Stimulated activated effector memory CD8-positive, alpha-beta T cell treated with anti-CD3 and anti-CD28 coated beads, Interleukin-12 subunit alpha, Interleukin-12 subunit beta, amount 100 ng/mL, for 72 hours (primary cell): ENCODE measurements around the gene CBR1.
"Not testable (repeated sequence)": the region's sequence is repeated elsewhere in the genome, so short reads cannot be mapped to it uniquely, and the experiment has no call there.

ENCODE experiments used
- ATAC-seq: fragments of 150-1000 bp; cut with Tn5 transposase; 2 replicates; pipeline ENCODE4 v1.10.0; 2021
- DNase-seq, 2 donors: peaks; one replicate each; pipeline ENCODE4 v3.0.0; 2021 to 2022; ENCODE audit warnings: low spot score in 2 of 2
- H3K27ac Mint-ChIP-seq: one replicate; pipeline ENCODE4 v1.8.0; 2022; ENCODE audit warnings: mild to moderate bottlenecking, mixed read lengths
- H3K36me3 Mint-ChIP-seq: one replicate; pipeline ENCODE4 v1.8.0; 2022; ENCODE audit warnings: mild to moderate bottlenecking, mixed read lengths
- H3K4me1 Mint-ChIP-seq: one replicate; pipeline ENCODE4 v1.8.0; 2022; ENCODE audit warnings: mixed read lengths
- H3K4me3 Mint-ChIP-seq: one replicate; pipeline ENCODE4 v1.8.0; 2022; ENCODE audit warnings: mild to moderate bottlenecking, mixed read lengths
- H3K9me3 Mint-ChIP-seq: one replicate; pipeline ENCODE4 v1.8.0; 2022; ENCODE audit warnings: mixed read lengths

Gene CBR1

GRCh38 chr21:36087362-36088138 lies 17.7 kb downstream of the CBR1 start:
- Mint-ChIP-seq H3K27ac (no peak overlapping the region), H3K4me1 (no peaks in the 10 kb centered on the region), H3K4me3 (no peak overlapping the region), H3K36me3 (no peaks in the 10 kb centered on the region), H3K9me3 (no peaks in the 10 kb centered on the region)
- DNase-seq: no peak
- no peak for ATAC-seq

DNA sequence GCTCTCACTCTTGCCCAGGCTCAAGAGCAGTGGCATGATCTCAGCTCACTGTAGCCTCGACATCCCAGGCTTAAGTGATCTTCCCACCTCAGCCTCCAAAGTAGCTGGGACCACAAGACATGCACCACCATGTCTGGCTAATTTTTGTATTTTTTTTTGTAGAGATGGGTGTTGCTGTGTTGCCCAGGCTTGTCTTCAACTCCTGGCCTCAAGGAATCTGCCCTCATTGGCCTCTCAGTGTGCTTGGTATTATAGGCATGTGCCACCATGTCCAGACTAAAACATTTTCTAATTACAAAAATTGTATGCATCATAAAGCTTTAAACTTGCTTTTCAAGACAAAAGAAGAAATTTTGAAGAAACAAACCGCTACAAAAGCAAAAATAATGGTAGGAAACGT lies 20.1 kb downstream of the CBR1 start:
- DNase-seq (no peak), ATAC-seq (no peak)
- Mint-ChIP-seq H3K4me1 (no peaks in the 10 kb centered on the region), H3K9me3 (peaks cover 6% of the 10 kb centered on the region), H3K36me3 (no peaks in the 10 kb centered on the region), H3K4me3 (no peak overlapping the region), H3K27ac (no peak overlapping the region)

- no peak overlapping the region for H3K4me3 Mint-ChIP-seq
- no peak for DNase-seq
- H3K9me3 Mint-ChIP-seq: peaks cover 6% of the 10 kb centered on the region
- no peak overlapping the region for H3K27ac Mint-ChIP-seq
- no peaks in the 10 kb centered on the region for H3K4me1 Mint-ChIP-seq
- no peak for ATAC-seq
- no peaks in the 10 kb centered on the region for H3K36me3 Mint-ChIP-seq
These were observed 22.9 kb downstream of the CBR1 start for GRCh38 chr21:36092681-36093080.

- H3K9me3 Mint-ChIP-seq: peaks cover 6% of the 10 kb centered on the region
- H3K4me3 Mint-ChIP-seq: no peak overlapping the region
- DNase-seq: no peak
- no peaks in the 10 kb centered on the region for H3K4me1 Mint-ChIP-seq
- ATAC-seq: no peak
- H3K27ac Mint-ChIP-seq: no peak overlapping the region
- no peaks in the 10 kb centered on the region for H3K36me3 Mint-ChIP-seq
These were observed 23.7 kb downstream of the CBR1 start for GRCh38 chr21:36093512-36093911.

GRCh38 chr21:36096398-36097290 lies 26.8 kb downstream of the CBR1 start:
- Mint-ChIP-seq H3K9me3 (peaks cover 6% of the 10 kb centered on the region), H3K4me1 (no peaks in the 10 kb centered on the region), H3K4me3 (no peak overlapping the region), H3K36me3 (no peaks in the 10 kb centered on the region), H3K27ac (no peak overlapping the region)
- no peak for ATAC-seq
- no peak for DNase-seq

DNA sequence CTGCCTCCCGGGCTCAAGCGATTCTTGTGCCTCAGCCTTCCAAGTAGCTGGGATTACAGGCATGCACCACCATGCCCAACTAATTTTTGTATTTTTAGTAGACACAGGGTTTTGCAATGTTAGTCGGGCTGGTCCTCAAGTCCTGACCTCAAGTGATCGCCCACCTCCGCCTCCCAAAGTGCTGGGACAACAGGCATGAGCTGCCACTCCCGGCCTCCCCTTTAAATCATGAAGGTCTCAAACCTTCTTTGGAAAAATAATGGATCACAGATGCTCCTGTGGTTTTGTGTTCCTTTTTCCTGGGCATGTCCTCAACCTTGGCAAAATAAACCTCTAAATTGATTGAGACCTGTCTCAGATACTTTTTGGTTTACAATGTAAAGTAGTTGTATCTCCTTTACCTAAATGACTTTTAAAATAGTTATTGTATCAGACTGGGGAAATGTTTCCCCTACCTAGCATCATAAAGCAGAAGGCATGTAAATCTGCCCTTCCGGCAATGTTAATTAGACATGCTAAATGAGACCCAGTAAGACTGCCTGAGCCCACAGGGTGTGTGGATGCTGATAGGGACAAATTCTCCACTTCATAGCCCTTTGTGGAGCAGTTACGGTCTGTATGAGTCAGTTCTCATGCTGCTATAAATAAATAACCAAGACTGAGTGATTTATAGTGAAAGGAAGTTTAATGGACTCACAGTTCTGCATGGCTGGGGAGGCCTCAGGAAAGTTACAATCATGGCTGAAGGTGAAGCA lies 27.8 kb downstream of the CBR1 start:
- H3K27ac Mint-ChIP-seq: no peak overlapping the region
- no peak overlapping the region for H3K4me3 Mint-ChIP-seq
- ATAC-seq: peak; percentile 40
- peaks cover 6% of the 10 kb centered on the region for H3K9me3 Mint-ChIP-seq
- no peak for DNase-seq
- no peaks in the 10 kb centered on the region for H3K36me3 Mint-ChIP-seq
- no peaks in the 10 kb centered on the region for H3K4me1 Mint-ChIP-seq

- no peak for ATAC-seq
- no peak for DNase-seq
- Mint-ChIP-seq H3K27ac (no peak overlapping the region), H3K4me1 (no peaks in the 10 kb centered on the region), H3K4me3 (no peak overlapping the region), H3K9me3 (peaks cover 6% of the 10 kb centered on the region), H3K36me3 (no peaks in the 10 kb centered on the region)
These were observed 28.3 kb downstream of the CBR1 start for GRCh38 chr21:36098182-36098532.

DNA sequence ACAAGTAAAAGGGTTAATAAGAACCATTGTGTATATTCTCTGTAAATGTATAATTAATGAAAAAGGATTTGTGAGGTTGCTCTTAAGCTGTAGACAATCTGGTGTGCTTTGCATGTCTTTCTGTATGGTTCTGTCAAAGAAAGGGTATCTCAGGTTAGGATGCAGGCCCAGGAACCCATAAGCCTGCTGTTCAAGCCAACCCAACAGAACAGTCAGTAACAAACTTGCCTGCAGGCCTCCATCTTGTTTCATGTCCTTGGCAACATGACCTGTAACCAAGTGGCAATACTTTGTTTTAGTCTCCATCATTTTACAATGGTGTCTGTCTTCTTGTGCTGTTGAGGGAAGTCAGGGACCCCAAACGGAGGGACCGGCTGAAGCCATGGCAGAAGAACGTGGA lies 29.2 kb downstream of the CBR1 start:
- DNase-seq (no peak), ATAC-seq (no peak)
- Mint-ChIP-seq H3K36me3 (no peaks in the 10 kb centered on the region), H3K27ac (no peak overlapping the region), H3K9me3 (no peaks in the 10 kb centered on the region), H3K4me3 (no peak overlapping the region), H3K4me1 (no peaks in the 10 kb centered on the region)

DNA sequence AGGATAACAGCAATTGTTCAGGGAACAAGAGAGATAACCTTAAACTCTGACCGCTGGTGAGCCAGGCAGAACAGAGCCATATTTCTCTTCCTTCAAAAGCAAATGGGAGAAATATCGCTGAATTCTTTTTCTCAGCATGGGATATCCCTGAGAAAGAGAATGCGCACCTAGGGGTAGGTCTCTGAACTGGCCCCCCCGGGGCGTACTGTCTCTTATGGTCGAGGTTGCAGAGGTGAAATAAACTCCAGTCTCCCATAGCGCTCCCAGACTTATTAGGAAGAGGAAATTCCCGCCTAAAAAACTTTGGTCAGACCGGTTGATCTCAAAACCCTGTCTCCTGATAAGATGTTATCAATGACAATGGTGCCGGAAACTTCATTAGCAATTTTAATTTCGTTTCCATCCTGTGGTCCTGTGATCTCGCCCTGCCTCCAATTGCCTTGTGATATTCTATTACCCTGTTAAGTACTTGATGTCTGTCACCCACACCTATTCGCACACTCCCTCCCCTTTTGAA lies 29.9 kb downstream of the CBR1 start:
- not testable (repeated sequence) for H3K27ac Mint-ChIP-seq, H3K36me3 Mint-ChIP-seq, ATAC-seq, H3K4me1 Mint-ChIP-seq, H3K4me3 Mint-ChIP-seq, DNase-seq, H3K9me3 Mint-ChIP-seq

GRCh38 chr21:36100971-36101641 lies 31.3 kb downstream of the CBR1 start:
- H3K36me3 Mint-ChIP-seq: no peaks in the 10 kb centered on the region
- ATAC-seq (no peak), DNase-seq (no peak)
- no peak overlapping the region for H3K4me3 Mint-ChIP-seq
- H3K27ac Mint-ChIP-seq: no peak overlapping the region
- peaks cover 12% of the 10 kb centered on the region for H3K4me1 Mint-ChIP-seq
- H3K9me3 Mint-ChIP-seq: no peaks in the 10 kb centered on the region

GRCh38 chr21:36103434-36103833 lies 33.6 kb downstream of the CBR1 start:
- DNase-seq (no peak), ATAC-seq (no peak)
- Mint-ChIP-seq H3K36me3 (no peaks in the 10 kb centered on the region), H3K4me1 (peaks cover 12% of the 10 kb centered on the region), H3K27ac (no peak overlapping the region), H3K4me3 (no peak overlapping the region), H3K9me3 (no peaks in the 10 kb centered on the region)

DNA sequence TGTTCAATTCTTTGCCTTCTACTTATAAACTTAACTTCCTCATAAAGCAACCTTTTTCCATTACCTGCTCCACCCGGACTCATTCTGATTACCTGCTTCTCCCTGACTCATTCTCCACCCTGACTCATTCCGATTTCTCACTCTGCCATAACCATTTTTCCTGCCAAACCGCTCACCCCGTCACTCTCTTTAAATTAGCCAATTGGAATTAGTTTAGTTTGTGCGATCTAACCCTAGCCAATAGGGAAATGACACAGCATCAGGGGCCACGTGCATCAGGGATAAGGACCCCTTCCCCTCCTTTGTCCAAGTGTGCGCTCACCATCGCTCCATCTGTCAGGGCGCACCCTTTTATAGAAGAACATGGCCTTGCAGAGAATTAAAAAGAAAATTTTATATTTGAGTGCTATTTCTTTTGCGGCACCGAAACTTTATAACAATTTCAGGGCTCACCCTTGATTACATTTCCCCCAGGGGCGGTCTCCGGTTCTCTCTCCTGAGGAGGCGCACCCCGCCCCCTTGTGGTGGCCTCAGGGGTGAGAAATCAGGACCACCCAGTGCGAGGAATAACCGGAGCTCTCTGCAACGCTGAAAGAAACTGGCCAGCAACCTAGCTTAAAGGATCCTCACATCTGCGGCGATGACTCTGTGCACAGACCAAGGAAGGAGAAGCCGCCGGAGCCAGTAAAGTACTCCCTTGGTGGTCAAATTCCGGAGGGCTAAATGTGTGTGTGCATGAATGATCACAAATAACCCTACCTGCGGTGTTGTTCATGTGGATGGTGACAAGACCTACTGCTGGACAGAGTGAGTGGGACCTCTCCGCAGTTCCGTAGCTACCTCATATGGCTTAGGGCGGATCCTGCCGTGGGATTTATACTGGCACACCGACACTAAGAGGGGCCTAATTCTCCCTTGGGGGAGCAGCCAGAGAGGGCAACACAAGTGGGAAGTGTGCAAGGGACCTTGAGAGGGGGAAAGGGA lies 34.8 kb downstream of the CBR1 start:
- H3K9me3 Mint-ChIP-seq: no peaks in the 10 kb centered on the region
- H3K36me3 Mint-ChIP-seq: no peaks in the 10 kb centered on the region
- DNase-seq (no peak), ATAC-seq (no peak)
- H3K4me3 Mint-ChIP-seq: no peak overlapping the region
- H3K27ac Mint-ChIP-seq: peak overlapping the region; percentile 46
- peaks cover 12% of the 10 kb centered on the region for H3K4me1 Mint-ChIP-seq

DNA sequence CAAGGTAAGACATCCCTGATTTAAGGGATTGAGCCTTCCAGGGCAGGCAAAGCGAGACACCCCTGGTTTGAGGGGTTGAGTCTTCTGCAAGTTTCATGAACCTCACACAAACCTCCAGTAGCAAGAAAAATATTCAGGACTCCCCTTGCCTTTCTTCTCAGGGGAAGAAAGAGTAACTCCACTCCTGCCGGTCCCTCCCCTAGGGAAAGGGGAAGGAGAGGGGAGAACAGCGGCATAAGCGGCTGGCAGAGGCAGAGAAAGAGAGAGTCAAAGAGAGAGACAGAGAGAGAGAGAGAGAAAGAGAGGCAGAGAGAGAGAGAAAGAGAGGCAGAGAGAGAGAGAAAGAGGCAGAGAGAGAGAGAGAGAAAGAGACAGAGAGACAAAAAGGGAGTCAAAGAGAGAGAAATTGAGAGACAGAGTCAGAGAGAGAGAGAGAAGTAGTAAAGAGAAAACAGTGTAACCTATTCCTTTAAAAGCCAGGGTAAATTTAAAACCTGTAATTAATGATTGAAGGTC lies 35.6 kb downstream of the CBR1 start:
- Mint-ChIP-seq H3K4me3 (no peak overlapping the region), H3K36me3 (no peaks in the 10 kb centered on the region), H3K27ac (no peak overlapping the region), H3K4me1 (peaks cover 12% of the 10 kb centered on the region), H3K9me3 (no peaks in the 10 kb centered on the region)
- DNase-seq: no peak
- no peak for ATAC-seq

DNA sequence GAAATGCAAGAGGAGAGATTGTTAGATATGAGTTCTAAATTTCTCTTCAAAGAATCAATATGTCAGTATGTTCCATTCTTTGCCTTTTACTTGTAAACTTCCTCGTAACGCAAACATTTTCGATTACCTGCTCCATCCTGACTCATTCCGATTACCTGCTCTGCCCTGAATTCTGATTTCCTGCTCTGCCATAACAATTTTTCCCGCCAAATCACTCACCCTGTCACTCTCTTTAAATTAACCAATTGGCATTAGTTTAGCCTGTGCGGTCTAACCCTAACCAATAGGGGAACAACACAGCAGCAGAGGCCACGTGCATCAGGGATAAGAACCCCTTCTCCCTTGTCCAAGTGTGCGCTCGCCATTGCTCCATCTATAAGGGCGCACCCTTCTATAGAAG lies 40.0 kb downstream of the CBR1 start:
- Mint-ChIP-seq H3K27ac (no peak overlapping the region), H3K9me3 (no peaks in the 10 kb centered on the region), H3K36me3 (peaks cover 13% of the 10 kb centered on the region), H3K4me3 (no peak overlapping the region), H3K4me1 (peaks cover 12% of the 10 kb centered on the region)
- no peak for ATAC-seq
- DNase-seq: no peak
